Body of pancreas (tissue), 4 donors: Measurements from ENCODE around the gene PCNT. TPM values are rescaled to one million over a fixed set of nuclear protein-coding genes. Genes with fewer than 3 reads are reported as not detected.

Experiments
- ATAC-seq: fragments of 150-250 bp; one replicate; pipeline ENCODE4 v1.9.1; 2016
- DNase-seq, 4 donors: peaks; one replicate each; pipeline ENCODE4 v3.0.0-alpha.2; 2019
- H3K27ac ChIP-seq, 4 donors: fragments of 200-600 bp; sonication (generic); 1 replicate in 3 of 4; 2 replicates in 1 of 4; pipeline versions ENCODE4 v1.5.1 to v1.6.1; 2016 to 2019; ENCODE audit warnings: mild to moderate bottlenecking in 1 of 4, mixed read lengths in 1 of 4, moderate library complexity in 1 of 4
- H3K27me3 ChIP-seq, 2 donors: fragments of 200-600 bp; sonication (generic); one replicate each; pipeline ENCODE4 v1.6.0; 2016; ENCODE audit warnings: mild to moderate bottlenecking in 1 of 2
- H3K36me3 ChIP-seq, 2 donors: fragments of 200-600 bp; sonication (generic); replicated peaks in 1 of 2; 2 replicates each; pipeline ENCODE4 v1.5.1; 2016; ENCODE audit warnings: low read depth in 2 of 2; ENCODE audit not compliant: insufficient read depth in 1 of 2
- H3K4me1 ChIP-seq: fragments of 200-600 bp; sonication (generic); one replicate; pipeline ENCODE4 v1.6.0; 2016
- H3K4me3 ChIP-seq, 2 donors: fragments of 200-600 bp; sonication (generic); 1 replicate in 1 of 2; 2 replicates in 1 of 2; pipeline ENCODE4 v1.5.1; 2016 to 2019
- H3K9me3 ChIP-seq, 3 donors: fragments of 200-600 bp; sonication (generic); 1 replicate in 2 of 3; 2 replicates in 1 of 3; pipeline ENCODE4 v1.5.1; 2016
- POLR2A ChIP-seq, 3 donors: fragments of 450-650 bp; IDR thresholded peaks; one replicate each; pipeline ENCODE4 v1.6.1; 2016; ENCODE audit warnings: antibody characterized with exemption in 3 of 3, mild to moderate bottlenecking in 2 of 3
- WGBS, 2 donors: methylation state at CpG; one replicate each; pipeline ENCODE4 v1.1.5; 2017; 5-methylcytosine and 5-hydroxymethylcytosine counted together
- intact Hi-C: fragments of 100-400 bp; cut with DNase I; formaldehyde crosslinking; loops from one replicate; pipeline ENCODE4 v1.15.1; 2023
- total RNA-seq, 2 donors: library from RNA; depleted of rRNA; stranded (reverse); fragments of >200 nt; gene quantifications; one replicate each; pipeline ENCODE4 v1.1.0, GENCODE V29; 2016
- TF ChIP-seq, protein P1 (sequence below), 7 experiments: fragments of 450-650 bp in 4 of 7; fragments of 200-600 bp in 3 of 7; sonication (generic) in 3 of 7; IDR thresholded peaks; one replicate each; pipeline ENCODE4 v1.5.1; 2016 to 2019; ENCODE audit warnings: antibody characterized with exemption in 7 of 7

Gene PCNT
- total RNA-seq, 2 donors from 2014 or later: 11.9 to 28.0 TPM

DNA sequence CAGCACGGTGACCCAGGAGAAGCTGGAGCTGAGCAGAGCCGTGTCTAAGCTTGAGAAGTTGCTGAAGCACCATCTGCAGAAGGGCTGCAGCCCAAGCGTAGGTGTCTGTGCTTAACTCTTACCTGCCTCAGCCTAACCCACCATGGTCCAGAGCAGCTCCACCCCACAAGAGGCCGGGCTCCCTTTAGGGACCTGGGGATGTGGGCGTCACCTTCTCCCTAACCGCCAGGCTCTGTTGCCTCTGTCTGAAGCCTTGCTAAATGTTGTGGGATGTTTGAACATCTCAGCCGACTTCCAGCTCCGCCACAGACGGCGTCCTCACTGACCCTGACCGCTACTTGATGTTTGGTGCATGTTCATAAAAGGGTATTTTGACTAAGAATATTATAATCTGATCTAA, 114.3 kb downstream of the PCNT start:
- Histone ChIP-seq H3K4me3 (no peak overlapping the region), H3K9me3 (no peaks in the 10 kb centered on the region), H3K27ac (no peak overlapping the region), H3K27me3 (no peaks in the 10 kb centered on the region), H3K36me3 (peaks cover 0 to 8% of the 10 kb centered on the region in 2 donors), H3K4me1 (no peaks in the 10 kb centered on the region)
- 96 to 97% methylated on average over 11 of the region's 11 CpGs for WGBS, 2 donors
- TF ChIP-seq, protein P1, sequence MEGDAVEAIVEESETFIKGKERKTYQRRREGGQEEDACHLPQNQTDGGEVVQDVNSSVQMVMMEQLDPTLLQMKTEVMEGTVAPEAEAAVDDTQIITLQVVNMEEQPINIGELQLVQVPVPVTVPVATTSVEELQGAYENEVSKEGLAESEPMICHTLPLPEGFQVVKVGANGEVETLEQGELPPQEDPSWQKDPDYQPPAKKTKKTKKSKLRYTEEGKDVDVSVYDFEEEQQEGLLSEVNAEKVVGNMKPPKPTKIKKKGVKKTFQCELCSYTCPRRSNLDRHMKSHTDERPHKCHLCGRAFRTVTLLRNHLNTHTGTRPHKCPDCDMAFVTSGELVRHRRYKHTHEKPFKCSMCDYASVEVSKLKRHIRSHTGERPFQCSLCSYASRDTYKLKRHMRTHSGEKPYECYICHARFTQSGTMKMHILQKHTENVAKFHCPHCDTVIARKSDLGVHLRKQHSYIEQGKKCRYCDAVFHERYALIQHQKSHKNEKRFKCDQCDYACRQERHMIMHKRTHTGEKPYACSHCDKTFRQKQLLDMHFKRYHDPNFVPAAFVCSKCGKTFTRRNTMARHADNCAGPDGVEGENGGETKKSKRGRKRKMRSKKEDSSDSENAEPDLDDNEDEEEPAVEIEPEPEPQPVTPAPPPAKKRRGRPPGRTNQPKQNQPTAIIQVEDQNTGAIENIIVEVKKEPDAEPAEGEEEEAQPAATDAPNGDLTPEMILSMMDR (IDR thresholded peaks at IDR 0.05): no peak
- DNase-seq (no peak), ATAC-seq (no peak)
- intact Hi-C loops: no loop called here

DNA sequence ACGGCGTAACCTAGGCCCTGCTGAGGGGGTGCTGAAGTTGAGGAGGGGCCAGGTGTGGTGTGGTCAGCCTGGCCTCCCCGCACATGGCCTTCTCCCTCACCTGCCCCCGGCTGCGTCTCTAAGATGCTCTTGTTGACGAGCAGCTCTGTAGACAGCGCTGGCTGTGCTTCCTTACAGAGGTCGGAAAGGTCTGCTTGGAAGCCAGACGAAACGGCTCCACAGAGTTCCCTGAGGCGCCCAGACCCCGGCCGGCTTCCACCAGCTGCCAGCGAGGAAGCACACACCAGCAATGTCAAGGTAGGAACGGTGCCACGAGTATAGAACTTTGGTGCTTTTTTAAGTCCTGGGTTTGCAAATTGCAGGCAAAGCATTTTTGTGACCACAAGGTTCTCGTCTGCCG, 116.0 kb downstream of the PCNT start:
- H3K4me1 ChIP-seq: no peaks in the 10 kb centered on the region
- no peak for ATAC-seq
- no peak overlapping the region for H3K4me3 ChIP-seq
- TF ChIP-seq, protein P1 (IDR thresholded peaks at IDR 0.05): no peak
- no peak for TF ChIP-seq POLR2A (IDR thresholded peaks at IDR 0.05)
- WGBS, 2 donors: 87 to 92% methylated on average over 18 of the region's 18 CpGs
- H3K9me3 ChIP-seq: no peaks in the 10 kb centered on the region
- intact Hi-C loops: no loop called here
- H3K27ac ChIP-seq: no peak overlapping the region
- DNase-seq: no peak
- H3K27me3 ChIP-seq: no peaks in the 10 kb centered on the region
- peaks cover 0 to 8% of the 10 kb centered on the region in 2 donors for H3K36me3 ChIP-seq

- DNase-seq (no peak), ATAC-seq (no peak)
- 91 to 97% methylated on average over 11 to 13 of the region's 14 CpGs for WGBS, 2 donors
Observed at GRCh38 chr21:46441331-46441730, 117.4 kb downstream of the PCNT start.

GRCh38 chr21:46441961-46442498, 118.1 kb downstream of the PCNT start:
- intact Hi-C loops: no loop called here
- WGBS, 2 donors: 95 to 98% methylated on average over 7 to 23 of the region's 23 CpGs
- H3K4me1 ChIP-seq: no peaks in the 10 kb centered on the region
- TF ChIP-seq, protein P1 (IDR thresholded peaks at IDR 0.05): no peak
- no peak for TF ChIP-seq POLR2A (IDR thresholded peaks at IDR 0.05)
- H3K36me3 ChIP-seq: peaks cover 0 to 10% of the 10 kb centered on the region in 2 donors
- no peak overlapping the region for H3K27ac ChIP-seq
- no peaks in the 10 kb centered on the region for H3K9me3 ChIP-seq
- H3K4me3 ChIP-seq: no peak overlapping the region
- DNase-seq (no peak), ATAC-seq (no peak)
- H3K27me3 ChIP-seq: no peaks in the 10 kb centered on the region

More at GRCh38 chr21:46441331-46441730, 117.4 kb downstream of the PCNT start:
- H3K9me3 ChIP-seq: no peaks in the 10 kb centered on the region
- H3K27ac ChIP-seq: no peak overlapping the region
- intact Hi-C loops: no loop called here
- H3K27me3 ChIP-seq: no peaks in the 10 kb centered on the region
- H3K4me1 ChIP-seq: no peaks in the 10 kb centered on the region
- TF ChIP-seq, protein P1 (IDR thresholded peaks at IDR 0.05): no peak
- TF ChIP-seq POLR2A (IDR thresholded peaks at IDR 0.05): no peak
- no peak overlapping the region for H3K4me3 ChIP-seq
- H3K36me3 ChIP-seq: peaks cover 0 to 10% of the 10 kb centered on the region in 2 donors

DNA sequence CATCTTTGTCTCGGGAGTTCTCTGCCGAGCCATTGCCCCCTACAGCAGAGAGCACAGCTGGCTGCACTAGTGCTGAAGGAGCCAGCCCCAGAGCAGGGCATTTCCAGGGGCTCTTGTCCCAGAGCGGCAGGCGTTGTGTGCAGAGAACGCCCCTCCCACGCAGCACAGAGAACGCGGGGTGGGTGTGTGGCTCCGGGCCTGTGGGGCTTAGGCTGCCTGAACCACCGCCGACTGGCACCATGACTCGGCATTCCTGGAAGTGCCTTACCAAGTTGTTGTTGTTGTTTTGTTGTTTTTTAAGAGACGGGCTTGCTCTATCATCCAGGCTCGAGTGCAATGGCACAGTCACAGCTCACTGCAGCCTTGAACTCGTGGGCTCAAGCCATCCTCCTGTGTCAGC, 119.0 kb downstream of the PCNT start:
- intact Hi-C loops: no loop called here
- no peak for ATAC-seq
- no peaks in the 10 kb centered on the region for H3K9me3 ChIP-seq
- H3K27ac ChIP-seq: no peak overlapping the region
- TF ChIP-seq, protein P1 (IDR thresholded peaks at IDR 0.05): no peak
- TF ChIP-seq POLR2A (IDR thresholded peaks at IDR 0.05): no peak
- H3K4me3 ChIP-seq: no peak overlapping the region
- peaks cover 0 to 10% of the 10 kb centered on the region in 2 donors for H3K36me3 ChIP-seq
- 79 to 88% methylated on average over 14 to 15 of the region's 15 CpGs for WGBS, 2 donors
- H3K4me1 ChIP-seq: no peaks in the 10 kb centered on the region
- no peak for DNase-seq
- no peaks in the 10 kb centered on the region for H3K27me3 ChIP-seq
